ENCODE data around the gene RNH1.

RNH1 gene

GRCh38 chr11:497565-498296 lies 9.3 kb downstream of the RNH1 start:
- no peak for DNase-seq

- DNase-seq: no peak
These were observed 10.0 kb downstream of the RNH1 start for GRCh38 chr11:496834-497564.

GRCh38 chr11:495537-495931 lies 11.5 kb downstream of the RNH1 start:
- DNase-seq: no peak

- DNase-seq: no peak
These were observed 12.1 kb downstream of the RNH1 start for GRCh38 chr11:494761-495536.

GRCh38 chr11:492427-493226 lies 14.4 kb downstream of the RNH1 start:
- no peak for DNase-seq

GRCh38 chr11:491358-491757 lies 15.7 kb downstream of the RNH1 start:
- no peak for DNase-seq

- no peak for DNase-seq
These were observed 16.1 kb downstream of the RNH1 start for GRCh38 chr11:490930-491260.

- no peak for DNase-seq
These were observed 16.7 kb downstream of the RNH1 start for GRCh38 chr11:490186-490929.

- no peak for DNase-seq
These were observed 17.3 kb downstream of the RNH1 start for GRCh38 chr11:489610-490185.

GRCh38 chr11:488992-489391 lies 18.1 kb downstream of the RNH1 start:
- no peak for DNase-seq

- no peak for DNase-seq
These were observed 18.5 kb downstream of the RNH1 start for GRCh38 chr11:488579-488978.

- no peak for DNase-seq
These were observed 19.0 kb downstream of the RNH1 start for GRCh38 chr11:488062-488461.

GRCh38 chr11:487571-488021 lies 19.4 kb downstream of the RNH1 start:
- DNase-seq: no peak

GRCh38 chr11:486189-486588 lies 20.9 kb downstream of the RNH1 start:
- no peak for DNase-seq

- no peak for DNase-seq
These were observed 22.4 kb downstream of the RNH1 start for GRCh38 chr11:484616-485015.

- DNase-seq: no peak
These were observed 27.7 kb downstream of the RNH1 start for GRCh38 chr11:479311-479710.

GRCh38 chr11:477052-477715 lies 29.9 kb downstream of the RNH1 start:
- DNase-seq: no peak

- DNase-seq: no peak
These were observed 30.6 kb downstream of the RNH1 start for GRCh38 chr11:476416-476815.

GRCh38 chr11:475941-476340 lies 31.1 kb downstream of the RNH1 start:
- no peak for DNase-seq

GRCh38 chr11:474914-475506 lies 32.0 kb downstream of the RNH1 start:
- no peak for DNase-seq
